Mesenchymal stem cell (in vitro differentiated cells and primary cell): ENCODE data around the gene ADGRF5.

ENCODE experiments used
- DNase-seq: peaks from one replicate; pipeline ENCODE4 v3.0.0-alpha.2; 2013
- H2AFZ ChIP-seq: one replicate; pipeline ENCODE4 v1.6.1; 2013; ENCODE audit warnings: low read depth, mild to moderate bottlenecking, control low read depth, inconsistent platforms, low read length, moderate library complexity
- H2AK5ac ChIP-seq: 2 replicates; pipeline ENCODE4 v1.6.1; 2013; ENCODE audit warnings: low read length, moderate library complexity, mild to moderate bottlenecking, inconsistent platforms; ENCODE audit not compliant: severe bottlenecking
- H2BK120ac ChIP-seq: one replicate; pipeline ENCODE4 v1.6.1; 2013; ENCODE audit warnings: low read depth, mild to moderate bottlenecking, inconsistent platforms, low read length, moderate library complexity
- H2BK12ac ChIP-seq, 2 experiments: one replicate each; pipeline ENCODE4 v1.6.1; 2013; ENCODE audit warnings: inconsistent platforms in 2 of 2, low read length in 2 of 2, mild to moderate bottlenecking in 2 of 2, moderate library complexity in 2 of 2, control low read depth in 1 of 2
- H2BK15ac ChIP-seq: one replicate; pipeline ENCODE4 v1.6.1; 2013; ENCODE audit warnings: mild to moderate bottlenecking, low read depth, inconsistent platforms; ENCODE audit not compliant: poor library complexity, severe bottlenecking
- H2BK5ac ChIP-seq: 2 replicates; pipeline ENCODE4 v1.6.1; 2013; ENCODE audit warnings: low read depth, mild to moderate bottlenecking, low read length, control low read depth, inconsistent platforms; ENCODE audit not compliant: poor library complexity, severe bottlenecking
- H3K14ac ChIP-seq, 2 experiments: one replicate each; pipeline ENCODE4 v1.6.1; 2013; ENCODE audit warnings: inconsistent platforms in 2 of 2, low read length in 2 of 2, control low read depth in 1 of 2, mild to moderate bottlenecking in 1 of 2, moderate library complexity in 1 of 2
- H3K18ac ChIP-seq, 2 experiments: one replicate each; pipeline ENCODE4 v1.6.1; 2013; ENCODE audit warnings: inconsistent platforms in 2 of 2, low read length in 2 of 2, control low read depth in 1 of 2, low read depth in 1 of 2, mild to moderate bottlenecking in 1 of 2
- H3K23ac ChIP-seq, 2 experiments: one replicate each; pipeline ENCODE4 v1.6.1; 2013; ENCODE audit warnings: inconsistent platforms in 2 of 2, low read length in 2 of 2, mild to moderate bottlenecking in 2 of 2, moderate library complexity in 2 of 2, control low read depth in 1 of 2
- H3K27ac ChIP-seq: 2 replicates; pipeline ENCODE4 v1.5.1; 2013; ENCODE audit warnings: mild to moderate bottlenecking, moderate library complexity, low read length, control low read depth, inconsistent platforms; ENCODE audit not compliant: poor library complexity, severe bottlenecking
- H3K27me3 ChIP-seq, 2 experiments: 2 replicates each; pipeline versions ENCODE4 v1.6.1 to v1.7.0; 2013; ENCODE audit warnings: low read length in 2 of 2, mild to moderate bottlenecking in 2 of 2, moderate library complexity in 2 of 2, control low read depth in 1 of 2, inconsistent platforms in 1 of 2; ENCODE audit not compliant: control insufficient read depth in 1 of 2, insufficient read depth in 1 of 2
- H3K36me3 ChIP-seq, 2 experiments: 2 replicates each; pipeline versions ENCODE4 v1.6.1 to v1.7.0; 2013; ENCODE audit warnings: low read length in 2 of 2, control low read depth in 1 of 2, inconsistent platforms in 1 of 2, low read depth in 1 of 2, mild to moderate bottlenecking in 1 of 2; ENCODE audit not compliant: insufficient read depth in 2 of 2, control insufficient read depth in 1 of 2
- H3K4ac ChIP-seq, 2 experiments: one replicate each; pipeline ENCODE4 v1.6.1; 2013; ENCODE audit warnings: inconsistent platforms in 2 of 2, low read length in 2 of 2, mild to moderate bottlenecking in 2 of 2, moderate library complexity in 2 of 2, control low read depth in 1 of 2, low read depth in 1 of 2
- H3K4me1 ChIP-seq: 2 replicates; pipeline ENCODE4 v1.6.1; 2013; ENCODE audit warnings: low read depth, low read length, control low read depth; ENCODE audit not compliant: control insufficient read depth, insufficient read depth
- H3K4me2 ChIP-seq: 2 replicates; pipeline ENCODE4 v1.6.1; 2013; ENCODE audit warnings: low read length, mild to moderate bottlenecking, inconsistent platforms; ENCODE audit not compliant: poor library complexity, severe bottlenecking
- H3K4me3 ChIP-seq, 2 experiments: 2 replicates each; pipeline versions ENCODE4 v1.5.1 to v1.7.0; 2013; ENCODE audit warnings: low read length in 2 of 2, mild to moderate bottlenecking in 2 of 2, control low read depth in 1 of 2, low read depth in 1 of 2; ENCODE audit not compliant: insufficient read depth in 1 of 2
- H3K79me1 ChIP-seq: replicated peaks from 2 replicates; pipeline ENCODE4 v1.6.1; 2013; ENCODE audit warnings: mild to moderate bottlenecking, control low read depth, low read length, inconsistent platforms; ENCODE audit not compliant: poor library complexity, severe bottlenecking
- H3K9ac ChIP-seq: 2 replicates; pipeline ENCODE4 v1.7.0; 2013; ENCODE audit warnings: mild to moderate bottlenecking, low read length, moderate library complexity
- H3K9me3 ChIP-seq: 2 replicates; pipeline ENCODE4 v1.7.0; 2013; ENCODE audit warnings: mild to moderate bottlenecking, low read length; ENCODE audit not compliant: control insufficient read depth
- H4K8ac ChIP-seq: one replicate; pipeline ENCODE4 v1.6.1; 2013; ENCODE audit warnings: inconsistent platforms, mild to moderate bottlenecking, low read length, moderate library complexity
- H4K91ac ChIP-seq: one replicate; pipeline ENCODE4 v1.6.1; 2013; ENCODE audit warnings: mild to moderate bottlenecking, low read length, inconsistent platforms
- WGBS: methylation state at CpG from one replicate; pipeline ENCODE4 v1.1.7; 2013; ENCODE audit warnings: mixed read lengths; 5-methylcytosine and 5-hydroxymethylcytosine counted together

Gene ADGRF5

GRCh38 chr6:46953921-46954320 is 32.2 kb upstream of the ADGRF5 start:
- H3K9me3 ChIP-seq: no peaks in the 10 kb centered on the region
- no peak overlapping the region for H2BK120ac ChIP-seq
- no peak overlapping the region for H4K8ac ChIP-seq
- H3K14ac ChIP-seq: no peak overlapping the region
- no peak overlapping the region for H3K4ac ChIP-seq
- no peak overlapping the region for H2BK15ac ChIP-seq
- no peak overlapping the region for H2AFZ ChIP-seq
- no peak for DNase-seq
- no peak overlapping the region for H3K18ac ChIP-seq
- H3K79me1 ChIP-seq: no peaks in the 10 kb centered on the region
- no peak overlapping the region for H3K4me3 ChIP-seq
- no peak overlapping the region for H2BK12ac ChIP-seq
- H4K91ac ChIP-seq: no peak overlapping the region
- H3K23ac ChIP-seq: no peak overlapping the region
- H2BK5ac ChIP-seq: no peak overlapping the region
- H3K4me2 ChIP-seq: no peak overlapping the region
- peaks cover 5% of the 10 kb centered on the region for H3K4me1 ChIP-seq
- H2AK5ac ChIP-seq: no peak overlapping the region
- no peaks in the 10 kb centered on the region for H3K36me3 ChIP-seq
- no peak overlapping the region for H3K27ac ChIP-seq
- H3K27me3 ChIP-seq: peaks cover 0 to 24% of the 10 kb centered on the region in 2 experiments
- no peak overlapping the region for H3K9ac ChIP-seq
- 71% methylated on average over 3 of the region's 4 CpGs for WGBS

DNA sequence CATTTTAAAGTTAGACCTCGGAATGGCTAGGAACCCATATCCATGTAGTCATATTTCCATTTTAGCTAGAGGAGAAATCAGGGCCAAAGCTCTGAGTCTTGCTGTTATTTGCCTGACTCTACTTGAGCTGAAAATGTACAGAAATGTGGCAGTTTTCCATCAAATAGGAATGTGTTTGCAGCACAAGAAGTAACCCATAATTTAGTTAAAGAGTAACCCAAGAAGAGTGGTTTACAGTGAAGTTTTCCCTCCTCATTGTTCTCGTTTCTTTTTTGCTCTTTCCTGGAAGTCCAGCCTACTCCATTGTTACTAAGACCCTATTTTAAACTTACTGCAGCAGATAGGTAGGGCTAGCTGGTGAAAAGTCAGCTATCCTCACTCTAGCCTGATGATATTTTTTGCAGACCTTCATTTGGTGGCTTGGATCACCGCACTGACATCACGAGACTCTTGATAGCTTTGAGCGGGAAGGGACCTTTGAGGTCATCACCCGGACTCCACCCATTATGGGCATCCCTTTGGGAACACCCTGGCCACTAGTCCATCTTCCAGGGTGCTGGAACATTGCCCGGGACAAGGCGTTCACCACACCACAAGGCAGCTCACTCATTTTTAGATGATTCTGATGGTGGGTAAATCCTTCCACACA is 28.0 kb upstream of the ADGRF5 start:
- no peak overlapping the region for H3K27ac ChIP-seq
- WGBS: 97% methylated on average over 6 of the region's 8 CpGs
- H2AFZ ChIP-seq: no peak overlapping the region
- no peaks in the 10 kb centered on the region for H3K36me3 ChIP-seq
- H3K4me3 ChIP-seq: no peak overlapping the region
- H3K23ac ChIP-seq: no peak overlapping the region
- H3K9ac ChIP-seq: no peak overlapping the region
- no peak overlapping the region for H2AK5ac ChIP-seq
- H3K4ac ChIP-seq: no peak overlapping the region
- H3K9me3 ChIP-seq: no peaks in the 10 kb centered on the region
- H3K79me1 ChIP-seq: no peaks in the 10 kb centered on the region
- H2BK120ac ChIP-seq: no peak overlapping the region
- H3K18ac ChIP-seq: no peak overlapping the region
- H2BK5ac ChIP-seq: no peak overlapping the region
- no peak overlapping the region for H3K4me2 ChIP-seq
- H2BK15ac ChIP-seq: no peak overlapping the region
- H3K4me1 ChIP-seq: peaks cover 6% of the 10 kb centered on the region
- H3K14ac ChIP-seq: no peak overlapping the region
- H2BK12ac ChIP-seq: no peak overlapping the region
- peaks cover 0 to 24% of the 10 kb centered on the region in 2 experiments for H3K27me3 ChIP-seq
- no peak overlapping the region for H4K8ac ChIP-seq
- no peak overlapping the region for H4K91ac ChIP-seq
- no peak for DNase-seq

DNA sequence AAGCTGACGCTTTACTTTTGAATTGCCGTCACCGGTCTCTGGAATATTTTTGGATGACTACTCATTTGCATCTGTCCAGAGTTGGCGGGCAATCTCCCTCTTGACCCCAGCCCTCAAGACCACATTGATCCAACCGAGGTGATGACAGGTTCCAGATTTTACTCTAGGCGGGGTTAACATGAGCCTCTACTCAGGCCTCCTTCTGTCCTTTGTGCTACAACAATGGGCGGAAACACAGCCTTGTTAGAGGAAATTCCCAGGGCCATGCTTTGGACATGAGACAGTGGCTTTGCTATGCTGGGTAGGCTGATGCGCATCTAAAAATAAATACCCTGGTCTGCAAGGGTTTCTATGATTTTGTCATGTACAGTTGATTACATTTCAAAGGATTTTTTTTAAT is 27.0 kb upstream of the ADGRF5 start:
- Histone ChIP-seq H3K23ac (no peak overlapping the region), H4K91ac (no peak overlapping the region), H3K14ac (no peak overlapping the region), H3K18ac (no peak overlapping the region), H3K4me2 (no peak overlapping the region), H2AK5ac (no peak overlapping the region), H2BK5ac (peak overlapping the region; percentile 39), H3K4me3 (no peak overlapping the region), H2AFZ (no peak overlapping the region), H3K9ac (no peak overlapping the region), H2BK12ac (no peak overlapping the region), H3K4me1 (peaks cover 6% of the 10 kb centered on the region), H3K9me3 (no peaks in the 10 kb centered on the region), H2BK15ac (no peak overlapping the region), H4K8ac (no peak overlapping the region), H2BK120ac (no peak overlapping the region), H3K79me1 (no peaks in the 10 kb centered on the region), H3K27me3 (peaks cover 0 to 24% of the 10 kb centered on the region in 2 experiments), H3K4ac (no peak overlapping the region), H3K36me3 (no peaks in the 10 kb centered on the region), H3K27ac (no peak overlapping the region)
- no peak for DNase-seq
- 60% methylated on average over 8 of the region's 8 CpGs for WGBS

GRCh38 chr6:46947497-46947896 is 25.8 kb upstream of the ADGRF5 start:
- H3K4ac ChIP-seq: no peak overlapping the region
- WGBS: 78% methylated on average over 5 of the region's 5 CpGs

More at GRCh38 chr6:46947497-46947896, 25.8 kb upstream of the ADGRF5 start:
- Histone ChIP-seq H3K27ac (no peak overlapping the region), H3K9ac (no peak overlapping the region), H3K4me3 (no peak overlapping the region), H4K8ac (no peak overlapping the region), H2AK5ac (no peak overlapping the region), H3K36me3 (no peaks in the 10 kb centered on the region), H2BK12ac (no peak overlapping the region), H3K18ac (no peak overlapping the region), H4K91ac (no peak overlapping the region), H3K27me3 (peaks cover 0 to 21% of the 10 kb centered on the region in 2 experiments), H2BK120ac (no peak overlapping the region), H3K9me3 (no peaks in the 10 kb centered on the region), H2AFZ (no peak overlapping the region), H3K4me1 (peaks cover 6% of the 10 kb centered on the region), H2BK15ac (no peak overlapping the region), H3K14ac (no peak overlapping the region), H3K4me2 (no peak overlapping the region), H3K79me1 (no peaks in the 10 kb centered on the region), H3K23ac (no peak overlapping the region), H2BK5ac (no peak overlapping the region)
- DNase-seq: no peak
